Body of pancreas (tissue), 2 donors: ENCODE measurements around the gene FLCN. TPM values are rescaled to one million over a fixed set of nuclear protein-coding genes. Genes with fewer than 3 reads are reported as not detected.

Experiments
- small RNA-seq: library from RNA; depleted of rRNA; stranded (forward); fragments of <200 nt; gene quantifications from one replicate; pipeline ENCODE3, GENCODE V24; 2016
- total RNA-seq, 2 donors: library from RNA; depleted of rRNA; stranded (reverse); fragments of >200 nt; gene quantifications; one replicate each; pipeline ENCODE4 v1.1.0, GENCODE V29; 2016

The FLCN gene
- total RNA-seq, 2 donors from 2014 or later, result 35.8 to 64.3 TPM

Small RNAs within 50 kb of the gene (small RNA-seq; reads per million reads assigned to genes)
- not detected for gene RNU6-767P

Other genes starting within 250 kb of the FLCN start
- gene MPRIP, start 194.7 kb downstream of the FLCN start, total RNA-seq, result 100 to 1,000 TPM; 147 to 269 TPM
- 1 to 10 TPM; 3.6 to 6.6 TPM for gene PLD6, start 30.8 kb downstream of the FLCN start, total RNA-seq
- gene COPS3, start 44.1 kb upstream of the FLCN start, total RNA-seq, result 10 to 100 TPM; 23.1 to 29.8 TPM
- gene NT5M, start 66.2 kb upstream of the FLCN start, total RNA-seq, result 1 to 10 TPM; 1.0 to 1.3 TPM
- gene MED9, start 239.8 kb upstream of the FLCN start, total RNA-seq, result 1 to 10 TPM; 4.9 to 7.8 TPM